ENCODE measurements around the gene ACSL6.

Gene ACSL6

GRCh38 chr5:132023258-132024116, 12.0 kb upstream of the ACSL6 start:
- TF ChIP-seq CTCF (IDR thresholded peaks at IDR 0.05; ENCODE audit: control insufficient read depth, insufficient read depth, low read depth, low read length, missing control alignments) = no peak
- no peak overlapping the region for H3K4me3 ChIP-seq (ENCODE audit: control insufficient read depth, low read depth, low read length)
- DNase-seq (ENCODE audit: low read depth) = no peak

- no peak for DNase-seq (ENCODE audit: low read depth)
These were observed 11.3 kb upstream of the ACSL6 start for GRCh38 chr5:132022737-132023136.

GRCh38 chr5:132021654-132022053, 10.2 kb upstream of the ACSL6 start:
- no peak for DNase-seq (ENCODE audit: low read depth)
- H3K4me3 ChIP-seq (ENCODE audit: control insufficient read depth, low read depth, low read length) = no peak overlapping the region
- TF ChIP-seq CTCF (IDR thresholded peaks at IDR 0.05; ENCODE audit: control insufficient read depth, insufficient read depth, low read depth, low read length, missing control alignments) = no peak

More at GRCh38 chr5:132022737-132023136, 11.3 kb upstream of the ACSL6 start:
- TF ChIP-seq CTCF (IDR thresholded peaks at IDR 0.05; ENCODE audit: control insufficient read depth, insufficient read depth, low read depth, low read length, missing control alignments) = no peak
- no peak overlapping the region for H3K4me3 ChIP-seq (ENCODE audit: control insufficient read depth, low read depth, low read length)

GRCh38 chr5:132020568-132021339, 9.3 kb upstream of the ACSL6 start:
- no peak overlapping the region for H3K4me3 ChIP-seq (ENCODE audit: control insufficient read depth, low read depth, low read length)
- no peak for TF ChIP-seq CTCF (IDR thresholded peaks at IDR 0.05; ENCODE audit: control insufficient read depth, insufficient read depth, low read depth, low read length, missing control alignments)
- no peak for DNase-seq (ENCODE audit: low read depth)

- no peak for TF ChIP-seq CTCF (IDR thresholded peaks at IDR 0.05; ENCODE audit: control insufficient read depth, insufficient read depth, low read depth, low read length, missing control alignments)
- H3K4me3 ChIP-seq (ENCODE audit: control insufficient read depth, low read depth, low read length) = no peak overlapping the region
- DNase-seq (ENCODE audit: low read depth) = no peak
These were observed 8.5 kb upstream of the ACSL6 start for GRCh38 chr5:132019857-132020555.

- no peak for DNase-seq (ENCODE audit: low read depth)
- TF ChIP-seq CTCF (IDR thresholded peaks at IDR 0.05; ENCODE audit: control insufficient read depth, insufficient read depth, low read depth, low read length, missing control alignments) = no peak
- H3K4me3 ChIP-seq (ENCODE audit: control insufficient read depth, low read depth, low read length) = no peak overlapping the region
These were observed 7.9 kb upstream of the ACSL6 start for GRCh38 chr5:132019337-132019736.
